ENCODE results near the gene OR2V1. TPM values are rescaled to one million over a fixed set of nuclear protein-coding genes. Genes with fewer than 3 reads are reported as not detected.

Gene OR2V1
- total and polyA plus RNA-seq, 8 donors: 0.06 TPM; not detected in 6

GRCh38 chr5:181081989-181082388 lies 49.0 kb downstream of the OR2V1 start:
- TF ChIP-seq, protein P1, sequence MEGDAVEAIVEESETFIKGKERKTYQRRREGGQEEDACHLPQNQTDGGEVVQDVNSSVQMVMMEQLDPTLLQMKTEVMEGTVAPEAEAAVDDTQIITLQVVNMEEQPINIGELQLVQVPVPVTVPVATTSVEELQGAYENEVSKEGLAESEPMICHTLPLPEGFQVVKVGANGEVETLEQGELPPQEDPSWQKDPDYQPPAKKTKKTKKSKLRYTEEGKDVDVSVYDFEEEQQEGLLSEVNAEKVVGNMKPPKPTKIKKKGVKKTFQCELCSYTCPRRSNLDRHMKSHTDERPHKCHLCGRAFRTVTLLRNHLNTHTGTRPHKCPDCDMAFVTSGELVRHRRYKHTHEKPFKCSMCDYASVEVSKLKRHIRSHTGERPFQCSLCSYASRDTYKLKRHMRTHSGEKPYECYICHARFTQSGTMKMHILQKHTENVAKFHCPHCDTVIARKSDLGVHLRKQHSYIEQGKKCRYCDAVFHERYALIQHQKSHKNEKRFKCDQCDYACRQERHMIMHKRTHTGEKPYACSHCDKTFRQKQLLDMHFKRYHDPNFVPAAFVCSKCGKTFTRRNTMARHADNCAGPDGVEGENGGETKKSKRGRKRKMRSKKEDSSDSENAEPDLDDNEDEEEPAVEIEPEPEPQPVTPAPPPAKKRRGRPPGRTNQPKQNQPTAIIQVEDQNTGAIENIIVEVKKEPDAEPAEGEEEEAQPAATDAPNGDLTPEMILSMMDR (IDR thresholded peaks at IDR 0.05): no peak
- Histone ChIP-seq H3K4me1 (no peaks in the 10 kb centered on the region), H3K27me3 (peaks cover 0 to 45% of the 10 kb centered on the region in 2 donors), H3K36me3 (no peaks in the 10 kb centered on the region), H3K27ac (no peak overlapping the region), H3K4me3 (no peak overlapping the region), H3K9me3 (peaks cover 0 to 3% of the 10 kb centered on the region in 2 donors)
- intact Hi-C loops (cut with DNase I): no loop called here
- DNase-seq (no peak), ATAC-seq (no peak)

DNA sequence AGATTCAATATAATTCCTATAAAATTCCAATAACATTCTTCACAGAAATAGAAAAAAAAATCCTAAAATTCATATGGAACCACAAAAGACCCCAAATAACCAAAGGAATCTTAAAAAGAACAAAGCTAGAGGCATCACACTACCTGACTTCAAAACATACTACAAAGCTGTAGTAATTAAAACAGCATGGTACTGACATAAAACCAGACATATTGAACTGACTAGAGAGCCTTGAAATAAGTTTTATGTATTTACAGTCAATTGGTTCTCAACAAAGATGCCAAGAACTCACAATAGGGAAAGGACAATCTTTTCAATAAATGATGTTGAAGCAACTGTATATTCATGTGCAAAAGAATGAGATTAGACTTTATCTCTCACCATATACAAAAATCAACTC lies 54.0 kb downstream of the OR2V1 start:
- H3K36me3 ChIP-seq: no peaks in the 10 kb centered on the region
- DNase-seq: no peak
- peaks cover 0 to 18% of the 10 kb centered on the region in 2 donors for H3K27me3 ChIP-seq
- no peak for ATAC-seq
- H3K4me1 ChIP-seq: no peaks in the 10 kb centered on the region
- no peak overlapping the region for H3K4me3 ChIP-seq
- TF ChIP-seq, protein P1 (IDR thresholded peaks at IDR 0.05): no peak
- intact Hi-C loops (cut with DNase I): no loop called here
- peaks cover 0 to 12% of the 10 kb centered on the region in 2 donors for H3K9me3 ChIP-seq
- H3K27ac ChIP-seq: no peak overlapping the region

Other genes starting within 250 kb of the OR2V1 start
- 1 to 10 TPM in 1 of 2 donors, under 1 TPM in 1; 0.47 to 1.8 TPM for gene BTNL8, start 232.0 kb downstream of the OR2V1 start, total RNA-seq
- gene BTNL8, start 232.0 kb downstream of the OR2V1 start, polyA plus RNA-seq (ENCODE audit: insufficient read length in 6 of 6): 1 to 10 TPM in 2 of 6 donors, under 1 TPM in 4; 0.48 to 1.1 (median 0.81) TPM
- under 1 TPM in 1 of 2 donors, not detected in 1; 0.42 TPM for gene BTNL3, start 142.3 kb downstream of the OR2V1 start, total RNA-seq
- gene BTNL3, start 142.3 kb downstream of the OR2V1 start, polyA plus RNA-seq (ENCODE audit: insufficient read length in 6 of 6): under 1 TPM in 3 of 6 donors, not detected in 3; 0.08 to 0.31 (median 0.09) TPM
- 10 to 100 TPM; 15.9 to 56.1 TPM for gene BTNL9, start 90.9 kb downstream of the OR2V1 start, total RNA-seq
- 10 to 100 TPM; 11.0 to 27.9 (median 17.7) TPM for gene BTNL9, start 90.9 kb downstream of the OR2V1 start, polyA plus RNA-seq (ENCODE audit: insufficient read length in 6 of 6)
- not detected for gene OR2V2, start 16.4 kb upstream of the OR2V1 start, total RNA-seq
- gene OR2V2, start 16.4 kb upstream of the OR2V1 start, polyA plus RNA-seq (ENCODE audit: insufficient read length in 6 of 6): under 1 TPM in 4 of 6 donors, not detected in 2; 0.03 to 0.06 (median 0.04) TPM
- gene TRIM7, start 74.0 kb upstream of the OR2V1 start, total RNA-seq: 1 to 10 TPM; 4.3 to 5.7 TPM
- under 1 TPM; 0.30 to 0.43 (median 0.39) TPM for gene TRIM7, start 74.0 kb upstream of the OR2V1 start, polyA plus RNA-seq (ENCODE audit: insufficient read length in 6 of 6)
- gene TRIM41, start 92.1 kb upstream of the OR2V1 start, total RNA-seq: 10 to 100 TPM; 24.2 to 24.5 TPM
- 10 to 100 TPM; 24.9 to 27.6 (median 26.6) TPM for gene TRIM41, start 92.1 kb upstream of the OR2V1 start, polyA plus RNA-seq (ENCODE audit: insufficient read length in 6 of 6)
- 1,000 to 10,000 TPM; 1,244 to 1,308 TPM for gene RACK1, start 112.7 kb upstream of the OR2V1 start, total RNA-seq
- gene RACK1, start 112.7 kb upstream of the OR2V1 start, polyA plus RNA-seq (ENCODE audit: insufficient read length in 6 of 6): 1,000 to 10,000 TPM; 2,652 to 3,083 (median 2,991) TPM
- gene TRIM52, start 130.0 kb upstream of the OR2V1 start, total RNA-seq: 10 to 100 TPM; 12.4 to 12.9 TPM
- 10 to 100 TPM; 36.9 to 45.9 (median 40.3) TPM for gene TRIM52, start 130.0 kb upstream of the OR2V1 start, polyA plus RNA-seq (ENCODE audit: insufficient read length in 6 of 6)
- gene OR4F3, start 236.1 kb upstream of the OR2V1 start, total RNA-seq: not detected
- gene OR4F3, start 236.1 kb upstream of the OR2V1 start, polyA plus RNA-seq (ENCODE audit: insufficient read length in 6 of 6): under 1 TPM in 1 of 6 donors, not detected in 5; 0.18 TPM